CD4-positive, alpha-beta T cell treated with Interleukin-2 at 100 ng/mL for 4 hours (primary cell): ENCODE data around the gene HCFC1R1.

Experiments used
- DNase-seq: peaks from one replicate; pipeline ENCODE4 v3.0.0-alpha.2; 2020; ENCODE audit warnings: low spot score

HCFC1R1 gene

DNA sequence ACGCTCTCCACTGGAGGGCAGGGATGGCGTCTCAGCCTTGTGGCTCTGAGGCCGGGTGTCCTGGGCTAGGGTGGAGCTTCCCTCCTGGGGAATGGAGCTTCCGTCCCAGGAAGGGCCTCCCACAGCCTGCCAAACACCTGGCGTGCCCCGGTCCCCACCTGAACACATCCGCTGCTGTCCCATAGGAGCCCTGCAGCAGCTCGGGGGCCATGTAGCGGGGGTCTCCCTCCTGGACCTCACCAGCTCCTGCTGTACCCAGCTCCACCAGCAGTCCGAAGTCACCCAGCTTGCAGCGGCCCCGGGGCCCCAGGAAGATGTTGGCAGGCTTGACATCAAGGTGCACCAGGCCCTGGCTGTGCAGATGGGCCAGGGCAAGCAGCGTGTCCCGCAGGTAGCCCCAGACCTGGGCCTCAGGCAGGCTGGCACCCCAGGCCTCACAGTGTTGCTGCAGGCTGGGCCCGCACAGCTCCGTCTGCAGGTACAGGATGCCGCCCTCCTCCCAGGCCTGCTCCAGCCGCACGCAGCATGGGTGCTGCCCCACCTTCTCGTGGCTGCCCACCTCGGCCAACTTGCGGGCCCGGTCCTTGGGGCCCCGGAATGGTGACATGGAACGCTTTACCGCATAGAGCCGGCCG, 48.5 kb downstream of the HCFC1R1 start:
- DNase-seq, result no peak

DNA sequence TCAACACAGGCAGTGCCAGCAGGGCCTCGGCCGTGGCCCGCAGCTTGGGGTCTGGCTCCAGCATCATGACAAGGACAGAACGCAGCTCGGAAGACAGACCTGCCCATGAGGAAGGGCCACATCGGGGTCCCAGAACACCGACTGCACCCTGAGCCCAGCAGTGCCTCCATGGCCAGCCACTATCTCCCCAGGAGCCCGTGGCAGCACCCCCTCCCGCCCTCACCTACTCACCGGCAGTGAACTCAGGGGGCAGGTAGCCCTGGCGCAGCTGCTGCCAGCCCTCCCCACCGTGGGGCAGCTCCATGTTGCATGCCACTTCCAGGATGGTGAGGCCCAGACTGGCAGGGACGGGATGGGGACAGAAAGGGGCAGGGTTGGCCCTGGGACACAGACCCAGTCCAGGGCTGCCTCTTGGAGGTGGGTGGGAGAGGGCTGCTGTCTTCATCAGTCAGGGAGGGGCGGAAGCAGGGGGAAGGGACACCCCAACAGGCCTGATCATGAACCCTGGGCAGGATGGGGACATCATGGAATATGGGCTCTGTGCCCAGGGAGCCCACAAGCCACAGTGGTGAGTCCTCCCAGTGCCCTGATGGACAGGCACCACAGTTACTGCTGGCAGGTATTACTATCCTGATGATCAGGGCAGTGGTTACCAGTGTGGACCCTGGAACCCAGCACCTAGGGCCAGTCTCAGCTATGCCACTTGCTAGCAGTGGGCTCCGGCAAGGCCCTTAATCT, 49.3 kb downstream of the HCFC1R1 start:
- DNase-seq, result no peak

DNA sequence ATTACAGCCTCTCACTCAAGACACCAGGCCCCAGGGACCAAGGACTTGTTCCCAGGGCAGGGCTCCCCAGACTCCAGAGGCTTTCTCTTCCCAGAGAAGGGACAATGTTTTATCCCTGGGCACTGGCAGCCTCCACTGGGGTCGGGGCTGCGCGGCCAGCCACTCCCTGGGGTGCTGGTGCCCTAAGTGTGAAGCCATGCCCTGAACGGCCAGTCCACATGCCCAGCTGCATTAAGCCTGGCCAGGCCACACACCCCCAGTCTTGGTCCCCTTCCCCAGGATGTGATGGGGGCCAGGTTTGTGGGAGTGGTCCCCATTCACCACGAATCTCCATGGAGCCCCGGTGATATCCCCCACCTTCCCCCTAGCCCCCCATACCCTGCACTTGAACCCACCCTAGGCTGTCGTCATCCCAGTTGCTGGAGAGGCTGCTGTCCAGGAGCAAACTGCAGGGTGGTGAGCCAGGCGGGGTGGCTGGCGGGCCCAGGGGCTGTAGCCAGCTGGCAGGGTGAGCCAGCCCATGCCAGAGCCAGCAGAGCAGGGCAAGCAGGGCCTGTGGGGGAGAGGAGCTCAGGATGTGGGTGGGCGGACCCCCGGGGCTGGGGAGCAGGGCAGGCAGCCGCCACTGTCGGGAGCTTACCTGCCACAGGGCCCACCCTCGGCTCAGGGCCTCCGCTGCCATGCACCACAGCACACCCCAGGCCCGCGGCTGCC, 50.0 kb downstream of the HCFC1R1 start:
- no peak for DNase-seq

DNA sequence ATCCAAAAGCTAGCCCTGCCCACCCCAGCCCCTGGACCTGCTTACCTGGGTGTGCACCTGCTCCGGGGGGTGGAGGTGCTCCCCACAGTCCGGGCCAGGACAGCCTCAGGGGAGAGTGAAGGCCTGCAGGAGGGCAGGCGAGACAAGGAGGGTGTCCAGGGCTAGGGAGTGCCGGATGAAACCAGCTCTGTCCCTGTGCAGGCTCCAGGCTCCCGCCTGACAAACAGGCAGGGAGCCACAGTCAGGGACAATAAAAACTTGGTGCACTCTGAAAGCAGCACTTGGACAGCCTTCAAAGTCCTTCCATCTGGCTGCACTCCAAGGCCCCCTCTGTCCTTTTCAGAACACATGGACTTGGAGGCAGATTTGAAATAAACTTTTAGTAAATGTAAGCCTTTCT, 50.6 kb downstream of the HCFC1R1 start:
- DNase-seq, result no peak
